Measurements from ENCODE around the gene DCLK3. TPM values are rescaled to one million over a fixed set of nuclear protein-coding genes. Genes with fewer than 3 reads are reported as not detected.

Gene DCLK3
- total RNA-seq, 2 donors from 2014 or later, result 2.1 to 3.9 TPM

- Histone ChIP-seq H3K36me3 (ENCODE audit: control insufficient read depth, insufficient read depth, low read length) (no peaks in the 10 kb centered on the region), H3K9me3 (ENCODE audit: control insufficient read depth, low read length) (peaks cover 13% of the 10 kb centered on the region), H3K4me1 (ENCODE audit: control insufficient read depth, insufficient read depth, low read length) (no peaks in the 10 kb centered on the region), H3K4me3 (ENCODE audit: low read length) (no peak overlapping the region), H3K9ac (ENCODE audit: extremely low read depth, low read length, poor library complexity, severe bottlenecking) (no peak overlapping the region), H3K27ac (ENCODE audit: low read depth, low read length) (no peak overlapping the region), H3K27me3 (ENCODE audit: control insufficient read depth, insufficient read depth, low read length, poor library complexity, severe bottlenecking) (no peaks in the 10 kb centered on the region)
- no peak overlapping the region for H3K27ac Mint-ChIP-seq
- WGBS, 2 experiments (ENCODE audit: insufficient coverage in 1 of 2, insufficient read length in 1 of 2), result 83 to 93% methylated on average over 3 to 4 of the region's 4 CpGs
- peaks cover 1% of the 10 kb centered on the region for H3K4me1 Mint-ChIP-seq
- peak; percentile 33 for TF ChIP-seq CTCF (conservative IDR thresholded peaks at IDR 0.05)
- H3K27me3 Mint-ChIP-seq (ENCODE audit: insufficient read depth), result no peaks in the 10 kb centered on the region
- DNase-seq, result no peak
- no peak overlapping the region for H3K4me3 Mint-ChIP-seq
- peaks cover 11% of the 10 kb centered on the region for H3K9me3 Mint-ChIP-seq
- H3K36me3 Mint-ChIP-seq (ENCODE audit: low read depth), result no peaks in the 10 kb centered on the region
Observed at GRCh38 chr3:36689560-36689959, 74.8 kb downstream of the DCLK3 start.

- Histone ChIP-seq H3K4me1 (ENCODE audit: control insufficient read depth, insufficient read depth, low read length) (no peaks in the 10 kb centered on the region), H3K36me3 (ENCODE audit: control insufficient read depth, insufficient read depth, low read length) (no peaks in the 10 kb centered on the region), H3K9me3 (ENCODE audit: control insufficient read depth, low read length) (peaks cover 9% of the 10 kb centered on the region), H3K9ac (ENCODE audit: extremely low read depth, low read length, poor library complexity, severe bottlenecking) (no peak overlapping the region), H3K4me3 (ENCODE audit: low read length) (no peak overlapping the region), H3K27me3 (ENCODE audit: control insufficient read depth, insufficient read depth, low read length, poor library complexity, severe bottlenecking) (no peaks in the 10 kb centered on the region), H3K27ac (ENCODE audit: low read depth, low read length) (no peak overlapping the region)
- Mint-ChIP-seq H3K36me3 (ENCODE audit: low read depth) (no peaks in the 10 kb centered on the region), H3K27ac (no peak overlapping the region), H3K4me3 (no peak overlapping the region), H3K27me3 (ENCODE audit: insufficient read depth) (no peaks in the 10 kb centered on the region), H3K4me1 (peaks cover 1% of the 10 kb centered on the region), H3K9me3 (peaks cover 10% of the 10 kb centered on the region)
- DNase-seq, result no peak
- TF ChIP-seq CTCF (conservative IDR thresholded peaks at IDR 0.05), result no peak
- 82 to 91% methylated on average over 1 to 2 of the region's 2 CpGs for WGBS, 2 experiments (ENCODE audit: insufficient coverage in 1 of 2, insufficient read length in 1 of 2)
Observed at GRCh38 chr3:36688815-36689214, 75.5 kb downstream of the DCLK3 start.

GRCh38 chr3:36686516-36686915 lies 77.8 kb downstream of the DCLK3 start:
- no peak overlapping the region for H3K27ac Mint-ChIP-seq

More at GRCh38 chr3:36686516-36686915, 77.8 kb downstream of the DCLK3 start:
- Histone ChIP-seq H3K27ac (ENCODE audit: low read depth, low read length) (no peak overlapping the region), H3K4me1 (ENCODE audit: control insufficient read depth, insufficient read depth, low read length) (no peaks in the 10 kb centered on the region), H3K27me3 (ENCODE audit: control insufficient read depth, insufficient read depth, low read length, poor library complexity, severe bottlenecking) (no peaks in the 10 kb centered on the region), H3K9ac (ENCODE audit: extremely low read depth, low read length, poor library complexity, severe bottlenecking) (no peak overlapping the region), H3K36me3 (ENCODE audit: control insufficient read depth, insufficient read depth, low read length) (no peaks in the 10 kb centered on the region), H3K4me3 (ENCODE audit: low read length) (no peak overlapping the region), H3K9me3 (ENCODE audit: control insufficient read depth, low read length) (no peaks in the 10 kb centered on the region)
- Mint-ChIP-seq H3K9me3 (peaks cover 1% of the 10 kb centered on the region), H3K36me3 (ENCODE audit: low read depth) (no peaks in the 10 kb centered on the region), H3K4me1 (peaks cover 1% of the 10 kb centered on the region), H3K27me3 (ENCODE audit: insufficient read depth) (no peaks in the 10 kb centered on the region), H3K4me3 (no peak overlapping the region)
- TF ChIP-seq CTCF (conservative IDR thresholded peaks at IDR 0.05), result no peak
- no peak for DNase-seq

Data from endodermal cell (in vitro differentiated cells).